ENCODE results near the gene SPATA3.

The SPATA3 gene

DNA sequence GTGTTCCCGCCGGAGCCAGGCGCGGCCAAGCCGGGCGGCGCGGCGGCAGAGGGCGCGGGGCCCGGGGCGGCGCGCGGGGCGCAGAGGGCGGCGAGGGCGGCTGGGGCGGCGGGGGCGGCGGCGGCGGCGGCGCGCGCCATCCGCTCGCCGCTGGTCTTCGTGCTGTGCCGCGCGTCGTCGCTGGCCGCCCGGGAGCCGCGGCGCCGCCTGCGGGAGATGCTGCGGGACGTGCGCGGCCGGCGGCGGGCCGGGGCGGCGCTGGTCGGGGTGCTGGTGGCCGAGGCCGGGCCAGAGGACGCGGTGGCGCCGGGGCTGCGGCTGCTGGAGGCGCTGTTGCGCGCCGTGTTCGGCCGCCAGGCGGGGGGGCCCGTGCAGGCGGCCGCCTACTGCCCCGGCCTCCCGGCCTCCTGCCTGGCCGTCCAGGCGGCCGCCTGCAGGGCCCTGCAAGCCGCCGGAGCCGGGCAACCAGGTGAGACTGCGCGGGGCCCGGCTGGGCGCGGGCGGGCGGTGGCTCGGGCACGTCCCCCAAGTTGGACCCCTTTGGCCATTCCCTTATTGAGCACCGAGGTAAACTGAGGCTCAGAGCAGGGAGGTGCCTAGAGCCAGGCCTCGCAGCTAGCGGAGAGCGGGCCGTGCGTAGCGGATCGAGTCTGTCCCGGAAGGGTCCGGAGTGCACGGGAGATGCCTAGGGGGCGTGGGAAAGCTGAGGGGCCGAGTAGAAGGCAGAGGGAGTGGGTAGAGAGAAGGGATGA lies 42.0 kb downstream of the SPATA3 start:
- no peak for TF ChIP-seq GATA3 (IDR thresholded peaks at IDR 0.05; ENCODE audit: low read depth, low read length)
- no peak for TF ChIP-seq GATA2 (IDR thresholded peaks at IDR 0.05; ENCODE audit: low read depth, low read length)

GRCh38 chr2:231038483-231039293 lies 42.8 kb downstream of the SPATA3 start:
- no peak for TF ChIP-seq GATA2 (IDR thresholded peaks at IDR 0.05; ENCODE audit: low read depth, low read length)
- no peak for TF ChIP-seq GATA3 (IDR thresholded peaks at IDR 0.05; ENCODE audit: low read depth, low read length)

GRCh38 chr2:231039294-231039664 lies 43.4 kb downstream of the SPATA3 start:
- TF ChIP-seq GATA3 (IDR thresholded peaks at IDR 0.05; ENCODE audit: low read depth, low read length) (no peak), GATA2 (IDR thresholded peaks at IDR 0.05; ENCODE audit: low read depth, low read length) (no peak)

GRCh38 chr2:231039821-231040364 lies 44.0 kb downstream of the SPATA3 start:
- TF ChIP-seq GATA2 (IDR thresholded peaks at IDR 0.05; ENCODE audit: low read depth, low read length) (no peak), GATA3 (IDR thresholded peaks at IDR 0.05; ENCODE audit: low read depth, low read length) (no peak)

DNA sequence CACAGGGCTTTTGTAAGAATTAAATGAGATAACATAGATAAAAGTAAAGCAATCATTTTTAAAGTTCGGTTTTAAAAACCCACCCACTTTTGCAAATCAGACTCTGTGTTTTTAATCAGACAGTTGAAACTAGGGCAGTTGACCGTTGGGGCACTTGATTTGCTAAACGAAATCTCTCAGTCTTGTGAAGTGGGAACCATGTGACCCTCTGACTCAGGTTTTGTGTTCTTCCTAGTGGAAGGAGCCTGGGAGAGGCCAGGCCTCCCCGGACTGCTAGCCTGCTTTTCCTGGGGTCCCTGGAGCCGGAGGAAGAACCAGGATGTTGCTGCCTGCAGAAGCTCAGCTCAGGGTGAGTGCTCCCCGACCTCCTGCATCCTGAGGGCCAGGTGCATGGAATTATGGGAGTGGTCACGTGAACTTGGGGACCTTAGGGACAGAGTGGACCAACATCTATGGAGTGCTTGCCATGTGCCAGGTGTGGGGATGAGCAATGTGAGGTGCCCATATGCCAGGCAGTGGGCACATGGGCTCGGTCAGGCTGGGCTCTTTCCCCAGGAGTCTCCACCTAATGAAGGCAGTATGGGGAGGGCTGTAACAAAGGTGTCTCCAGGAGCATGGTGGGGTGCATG lies 45.3 kb downstream of the SPATA3 start:
- no peak for TF ChIP-seq GATA2 (IDR thresholded peaks at IDR 0.05; ENCODE audit: low read depth, low read length)
- no peak for TF ChIP-seq GATA3 (IDR thresholded peaks at IDR 0.05; ENCODE audit: low read depth, low read length)

- TF ChIP-seq GATA2 (IDR thresholded peaks at IDR 0.05; ENCODE audit: low read depth, low read length) (no peak), GATA3 (IDR thresholded peaks at IDR 0.05; ENCODE audit: low read depth, low read length) (no peak)
These were observed 47.9 kb downstream of the SPATA3 start for GRCh38 chr2:231043796-231044195.

- no peak for TF ChIP-seq GATA2 (IDR thresholded peaks at IDR 0.05; ENCODE audit: low read depth, low read length)
These were observed 51.0 kb downstream of the SPATA3 start for GRCh38 chr2:231046916-231047273.

- TF ChIP-seq GATA3 (IDR thresholded peaks at IDR 0.05; ENCODE audit: low read depth, low read length) (no peak), GATA2 (IDR thresholded peaks at IDR 0.05; ENCODE audit: low read depth, low read length) (no peak)
These were observed 51.5 kb downstream of the SPATA3 start for GRCh38 chr2:231047274-231047922.

- TF ChIP-seq GATA3 (IDR thresholded peaks at IDR 0.05; ENCODE audit: low read depth, low read length) (no peak), GATA2 (IDR thresholded peaks at IDR 0.05; ENCODE audit: low read depth, low read length) (no peak)
These were observed 52.3 kb downstream of the SPATA3 start for GRCh38 chr2:231047923-231048915.

DNA sequence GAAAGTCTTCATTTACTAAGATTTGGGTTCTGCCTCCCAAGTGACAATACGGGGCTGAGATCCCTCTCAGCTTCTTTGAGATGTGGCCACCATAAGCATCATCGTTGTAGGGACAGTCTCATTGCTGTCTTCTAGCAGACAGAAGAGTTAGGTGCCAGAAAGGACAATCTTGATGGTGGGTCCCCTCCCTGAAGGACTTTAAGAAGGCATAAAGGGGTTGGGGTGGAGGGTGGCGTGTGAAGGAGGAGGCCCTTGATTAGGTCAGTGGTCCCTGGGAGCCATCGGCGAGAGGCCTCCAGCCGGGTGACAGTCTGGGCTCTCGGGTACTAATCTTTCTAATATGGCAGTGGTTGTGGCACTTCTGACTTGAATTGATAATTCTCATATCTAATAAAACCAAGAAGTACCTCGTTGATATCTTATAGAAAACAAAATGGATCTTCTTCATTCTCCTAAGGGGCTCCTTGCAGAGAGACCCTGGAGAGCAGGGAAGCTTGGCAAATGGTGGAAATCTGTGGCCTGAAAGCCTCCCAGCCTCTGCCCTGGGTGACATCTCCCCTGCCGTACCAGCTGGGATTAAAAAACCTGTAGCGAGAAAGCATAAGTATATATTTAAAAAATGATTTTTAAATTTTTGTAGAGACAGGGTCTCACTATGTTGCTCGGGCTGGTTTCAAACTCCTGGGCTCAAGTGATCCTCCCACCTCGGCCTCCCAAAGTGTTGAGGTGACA lies 53.5 kb downstream of the SPATA3 start:
- TF ChIP-seq GATA3 (IDR thresholded peaks at IDR 0.05; ENCODE audit: low read depth, low read length), result no peak
- TF ChIP-seq GATA2 (IDR thresholded peaks at IDR 0.05; ENCODE audit: low read depth, low read length), result no peak

GRCh38 chr2:231050018-231050901 lies 54.3 kb downstream of the SPATA3 start:
- TF ChIP-seq GATA2 (IDR thresholded peaks at IDR 0.05; ENCODE audit: low read depth, low read length) (no peak), GATA3 (IDR thresholded peaks at IDR 0.05; ENCODE audit: low read depth, low read length) (no peak)

Data from SH-SY5Y (cell line).